Pancreas (tissue), 10 donors: ENCODE data around the gene YBX2. TPM values are rescaled to one million over a fixed set of nuclear protein-coding genes. Genes with fewer than 3 reads are reported as not detected.

Experiments
- ATAC-seq, 4 donors: fragments of 200-7000 bp; cut with Tn5 transposase; one replicate each; pipeline versions ENCODE4 v1.8.0 to v1.9.1; 2020; ENCODE audit warnings: mild to moderate bottlenecking in 4 of 4, moderate library complexity in 4 of 4
- DNase-seq, 6 donors: peaks; one replicate each; pipeline ENCODE4 v3.0.0-alpha.2; 2020
- FAIRE-seq: peaks from 2 replicates; lab custom pipeline; 2012; peaks lifted over from hg19 to GRCh38; lab: Jason Lieb, UNC
- H3K27ac ChIP-seq, 4 donors: fragments of 200-600 bp; sonication (generic); 1 replicate in 3 of 4; 2 replicates in 1 of 4; pipeline versions ENCODE4 v1.5.0 to v1.8.0; 2020
- H3K27me3 ChIP-seq, 4 donors: fragments of 200-600 bp; one replicate each; pipeline ENCODE4 v1.8.0; 2021
- H3K36me3 ChIP-seq, 3 donors: fragments of 200-600 bp; sonication (generic) in 1 of 3; one replicate each; pipeline versions ENCODE4 v1.5.0 to v1.8.0; 2020 to 2021
- H3K4me1 ChIP-seq, 3 donors: fragments of 200-600 bp; one replicate each; pipeline ENCODE4 v1.8.0; 2021
- H3K4me3 ChIP-seq, 4 donors: fragments of 200-600 bp; sonication (generic) in 2 of 4; one replicate each; pipeline versions ENCODE4 v1.5.0 to v1.8.0; 2020 to 2021
- H3K9me3 ChIP-seq, 4 donors: fragments of 200-600 bp; one replicate each; pipeline ENCODE4 v1.8.0; 2021
- CTCF ChIP-seq, 4 donors: fragments of 200-600 bp; sonication (generic) in 3 of 4; IDR thresholded peaks; one replicate each; pipeline versions ENCODE4 v1.5.0 to v1.8.0; 2021; ENCODE audit warnings: antibody characterized with exemption in 4 of 4
- whole genome bisulfite sequencing, 2 donors: extraction: QIAGEN DNeasy Blood & Tissue Kit; methylation state at CpG; one replicate each; pipeline ENCODE4 v1.1.7; 2013; 5-methylcytosine and 5-hydroxymethylcytosine counted together
- intact Hi-C, 3 donors: fragments of 100-400 bp; cut with DNase I; formaldehyde crosslinking; loops; one replicate each; pipeline versions ENCODE4 v1.11.1 to v1.14.2; 2022
- polyA plus RNA-seq, 2 donors: library from polyadenylated mRNA; stranded (reverse); fragments of 200-250 nt; gene quantifications; one replicate each; pipeline ENCODE4 v1.2.3, GENCODE V29; 2013
- total RNA-seq, 6 donors: library from RNA; stranded (reverse); fragmentation: NEBNext Ultra II Directional in 4 of 6; extraction: Animal tissue kit (Norgen Biotek cat#: 25700) in 4 of 6; gene quantifications; one replicate each; pipeline versions ENCODE4 v1.2.1 to v1.2.4, GENCODE V29; 2021 to 2023
- donor health status: healthy with polysubstance abuse.
- donor health status: DM: no; HTN: no; CAD: no; lungs with moderate emphysema.
- donor health status: DM: no; HTN: no; CAD: no.
- donor health status: control.
- donor health status: control.
- donor health status: Bipolar disorder and iron deficiency.
- donor health status: DM: yes; HTN: yes; CAD: no.
- donor health status: DM: no; HTN: no; CAD: no.
- donor health status: DM: no; HTN: no; CAD: no.
- donor health status: DM: yes; HTN: yes; CAD: no.

The YBX2 gene
- total and polyA plus RNA-seq, 8 donors: 0.12 to 1.2 (median 0.41) TPM

GRCh38 chr17:7324438-7324779, 30.0 kb upstream of the YBX2 start:
- Histone ChIP-seq H3K36me3 (peaks cover 0 to 28% (median 7%) of the 10 kb centered on the region in 3 donors), H3K9me3 (no peaks in the 10 kb centered on the region), H3K27me3 (no peaks in the 10 kb centered on the region), H3K4me3 (no peak overlapping the region), H3K4me1 (peaks cover 0 to 8% (median 0%) of the 10 kb centered on the region in 3 donors), H3K27ac (no peak overlapping the region)
- WGBS, 2 donors: 82 to 85% methylated on average over 3 of the region's 3 CpGs
- intact Hi-C loops: no loop called here
- no peak for FAIRE-seq
- TF ChIP-seq CTCF (IDR thresholded peaks at IDR 0.05): no peak
- ATAC-seq: no peak
- no peak for DNase-seq

- Histone ChIP-seq H3K4me1 (peaks cover 0 to 8% (median 0%) of the 10 kb centered on the region in 3 donors), H3K27me3 (no peaks in the 10 kb centered on the region), H3K36me3 (peaks cover 0 to 29% (median 7%) of the 10 kb centered on the region in 3 donors), H3K27ac (no peak overlapping the region), H3K9me3 (no peaks in the 10 kb centered on the region), H3K4me3 (no peak overlapping the region)
- intact Hi-C loops: no loop called here
- DNase-seq (peak in 4 of 6 donors; percentile 59 to 86 (median 69)), ATAC-seq (peak in 3 of 4 donors; percentile 35 to 48 (median 44)), FAIRE-seq (no peak)
- 68 to 70% methylated on average over 36 to 39 of the region's 39 CpGs for WGBS, 2 donors
- peak; percentile 44 to 70 (median 56) for TF ChIP-seq CTCF (IDR thresholded peaks at IDR 0.05)
These were observed 29.4 kb upstream of the YBX2 start for GRCh38 chr17:7323731-7324437.

GRCh38 chr17:7322520-7323194, 28.2 kb upstream of the YBX2 start:
- Histone ChIP-seq H3K36me3 (peaks cover 0 to 36% (median 9%) of the 10 kb centered on the region in 3 donors), H3K4me1 (no peaks in the 10 kb centered on the region), H3K27me3 (no peaks in the 10 kb centered on the region), H3K9me3 (no peaks in the 10 kb centered on the region), H3K27ac (no peak overlapping the region), H3K4me3 (no peak overlapping the region)
- intact Hi-C loops: no loop called here
- ATAC-seq (no peak), DNase-seq (peak in 1 of 6 donors; percentile 56), FAIRE-seq (no peak)
- WGBS, 2 donors: 86 to 89% methylated on average over 22 of the region's 22 CpGs
- TF ChIP-seq CTCF (IDR thresholded peaks at IDR 0.05): no peak

- H3K27me3 ChIP-seq: no peaks in the 10 kb centered on the region
- DNase-seq (peak in 1 of 6 donors; percentile 47), FAIRE-seq (no peak), ATAC-seq (no peak)
- H3K4me1 ChIP-seq: no peaks in the 10 kb centered on the region
- WGBS, 2 donors: 89 to 92% methylated on average over 15 of the region's 15 CpGs
- intact Hi-C loops: no loop called here
- TF ChIP-seq CTCF (IDR thresholded peaks at IDR 0.05): no peak
- H3K36me3 ChIP-seq: peaks cover 0 to 39% (median 10%) of the 10 kb centered on the region in 3 donors
- H3K27ac ChIP-seq: no peak overlapping the region
- no peak overlapping the region for H3K4me3 ChIP-seq
- no peaks in the 10 kb centered on the region for H3K9me3 ChIP-seq
These were observed 27.0 kb upstream of the YBX2 start for GRCh38 chr17:7321466-7321865.
